HFFc6 (cell line): ENCODE data around the gene DPP6. TPM values are rescaled to one million over a fixed set of nuclear protein-coding genes. Genes with fewer than 3 reads are reported as not detected.
"Not testable (repeated sequence)": the region's sequence is repeated elsewhere in the genome, so short reads cannot be mapped to it uniquely, and the experiment has no call there.

Source experiments
- DNase-seq: peaks from one replicate; pipeline ENCODE4 v3.0.0-alpha.2; 2018
- H3K27ac Mint-ChIP-seq: 2 replicates; pipeline ENCODE4 v1.8.0; 2020; ENCODE audit warnings: mild to moderate bottlenecking, mixed read lengths
- H3K27me3 Mint-ChIP-seq: 2 replicates; pipeline ENCODE4 v1.8.0; 2021; ENCODE audit warnings: mild to moderate bottlenecking, moderate library complexity, mixed read lengths; ENCODE audit not compliant: insufficient read depth
- H3K36me3 Mint-ChIP-seq: 2 replicates; pipeline ENCODE4 v1.8.0; 2021; ENCODE audit warnings: low read depth, mixed read lengths
- H3K4me1 Mint-ChIP-seq: 2 replicates; pipeline ENCODE4 v1.8.0; 2020; ENCODE audit warnings: low read depth, mixed read lengths
- H3K4me3 Mint-ChIP-seq: 2 replicates; pipeline ENCODE4 v1.8.0; 2020; ENCODE audit warnings: mild to moderate bottlenecking, moderate library complexity, mixed read lengths
- H3K9me3 Mint-ChIP-seq: 2 replicates; pipeline ENCODE4 v1.8.0; 2020; ENCODE audit warnings: mild to moderate bottlenecking, mixed read lengths
- CTCF ChIP-seq: fragments of 200-600 bp; sonication (generic); IDR thresholded peaks from 2 replicates; pipeline ENCODE4 v1.5.0; 2021; ENCODE audit warnings: antibody characterized with exemption, mild to moderate bottlenecking
- total RNA-seq, 6 experiments: library from RNA; stranded (reverse); fragmentation: NEBNext Ultra II Directional; extraction: Animal tissue kit (Norgen Biotek cat#: 25700); gene quantifications; 2 replicates in 1 of 6; 3 replicates in 5 of 6; pipeline ENCODE4 v1.2.3, GENCODE V29; 2021

Gene DPP6
- total RNA-seq, 6 experiments from 2014 or later, result not detected

- TF ChIP-seq CTCF, result no peak
- Mint-ChIP-seq H3K27me3 (no peaks in the 10 kb centered on the region), H3K4me3 (peak overlapping the region; percentile 99), H3K27ac (peak overlapping the region; percentile 95), H3K36me3 (peaks cover 2% of the 10 kb centered on the region), H3K4me1 (peaks cover 18% of the 10 kb centered on the region), H3K9me3 (peaks cover 3% of the 10 kb centered on the region)
- peak; percentile 96 for DNase-seq
These were observed 876.2 kb downstream of the DPP6 start for GRCh38 chr7:154928136-154929005.

GRCh38 chr7:154929006-154929726, 877.0 kb downstream of the DPP6 start:
- Mint-ChIP-seq H3K4me1 (peaks cover 18% of the 10 kb centered on the region), H3K36me3 (peaks cover 8% of the 10 kb centered on the region), H3K9me3 (peaks cover 8% of the 10 kb centered on the region), H3K4me3 (peak overlapping the region; percentile 99), H3K27ac (peak overlapping the region; percentile 95), H3K27me3 (no peaks in the 10 kb centered on the region)
- TF ChIP-seq CTCF, result no peak
- DNase-seq, result no peak

GRCh38 chr7:154931906-154932305, 879.7 kb downstream of the DPP6 start:
- peak; percentile 33 for DNase-seq
- TF ChIP-seq CTCF, result no peak
- peaks cover 18% of the 10 kb centered on the region for H3K4me1 Mint-ChIP-seq
- H3K27ac Mint-ChIP-seq, result 0 out of 2 replicates have a peak overlapping the region, but pooled peaks have one; percentile 45
- H3K9me3 Mint-ChIP-seq, result peaks cover 16% of the 10 kb centered on the region
- peaks cover 16% of the 10 kb centered on the region for H3K36me3 Mint-ChIP-seq
- H3K4me3 Mint-ChIP-seq, result no peak overlapping the region
- H3K27me3 Mint-ChIP-seq, result peaks cover 3% of the 10 kb centered on the region; the same call in 1 of the 2 replicates

GRCh38 chr7:154934353-154934952, 882.3 kb downstream of the DPP6 start:
- Mint-ChIP-seq H3K4me1 (peaks cover 11% of the 10 kb centered on the region), H3K36me3 (peaks cover 16% of the 10 kb centered on the region), H3K9me3 (peaks cover 16% of the 10 kb centered on the region)
- H3K4me3 Mint-ChIP-seq, H3K27ac Mint-ChIP-seq, DNase-seq, H3K27me3 Mint-ChIP-seq: not testable (repeated sequence)

GRCh38 chr7:154937837-154938236, 885.6 kb downstream of the DPP6 start:
- TF ChIP-seq CTCF, result no peak
- DNase-seq, result no peak
- Mint-ChIP-seq H3K4me3 (no peak overlapping the region), H3K27me3 (peaks cover 3% of the 10 kb centered on the region; the same call in 1 of the 2 replicates), H3K36me3 (peaks cover 16% of the 10 kb centered on the region), H3K4me1 (no peaks in the 10 kb centered on the region), H3K9me3 (peaks cover 16% of the 10 kb centered on the region), H3K27ac (no peak overlapping the region)
